Stimulated activated CD4-positive, alpha-beta T cell treated with anti-CD3 and anti-CD28 coated beads, Interleukin-4, amount 100 ng/mL, for 1 hour (primary cell): ENCODE results near the gene IL12B.
"Not testable (repeated sequence)": the region's sequence is repeated elsewhere in the genome, so short reads cannot be mapped to it uniquely, and the experiment has no call there.

Experiments
- DNase-seq: peaks from one replicate; pipeline ENCODE4 v3.0.0-alpha.2; 2020

Gene IL12B

DNA sequence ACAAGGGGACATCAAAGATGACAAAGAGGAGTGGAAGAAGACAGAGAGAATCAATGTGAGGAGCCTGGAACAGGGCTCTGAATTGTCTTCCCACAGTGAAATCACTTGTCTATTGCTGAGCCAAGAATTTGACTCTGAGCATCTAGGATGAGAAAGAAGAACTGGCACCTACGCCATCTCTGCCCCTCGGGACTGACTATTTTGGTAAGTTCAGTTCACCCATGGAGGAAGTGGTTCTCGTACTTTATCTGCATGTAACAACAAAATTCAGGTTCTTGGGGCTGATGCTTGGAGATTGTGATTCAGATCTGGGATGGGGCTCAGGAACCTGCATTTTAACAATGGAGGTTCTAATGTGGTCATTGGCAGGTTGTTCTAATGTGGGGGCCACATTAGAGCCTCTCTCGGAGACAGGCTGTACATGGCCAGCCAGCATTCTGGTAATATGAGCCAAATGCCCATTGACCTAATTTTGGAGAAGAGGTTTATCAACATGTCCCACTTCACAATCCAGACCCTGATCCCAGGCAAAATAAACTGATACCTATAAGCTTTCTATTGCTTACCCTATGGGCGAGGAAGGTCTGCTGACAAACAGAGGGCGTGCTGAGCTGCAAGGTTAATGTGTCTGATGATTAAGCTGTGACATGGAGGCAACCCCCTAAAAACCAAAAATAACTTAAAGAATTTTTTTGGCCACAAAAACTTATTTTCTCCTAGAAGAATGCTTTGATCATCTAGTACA is 2.7 kb upstream of the IL12B start:
- DNase-seq, result no peak

DNA sequence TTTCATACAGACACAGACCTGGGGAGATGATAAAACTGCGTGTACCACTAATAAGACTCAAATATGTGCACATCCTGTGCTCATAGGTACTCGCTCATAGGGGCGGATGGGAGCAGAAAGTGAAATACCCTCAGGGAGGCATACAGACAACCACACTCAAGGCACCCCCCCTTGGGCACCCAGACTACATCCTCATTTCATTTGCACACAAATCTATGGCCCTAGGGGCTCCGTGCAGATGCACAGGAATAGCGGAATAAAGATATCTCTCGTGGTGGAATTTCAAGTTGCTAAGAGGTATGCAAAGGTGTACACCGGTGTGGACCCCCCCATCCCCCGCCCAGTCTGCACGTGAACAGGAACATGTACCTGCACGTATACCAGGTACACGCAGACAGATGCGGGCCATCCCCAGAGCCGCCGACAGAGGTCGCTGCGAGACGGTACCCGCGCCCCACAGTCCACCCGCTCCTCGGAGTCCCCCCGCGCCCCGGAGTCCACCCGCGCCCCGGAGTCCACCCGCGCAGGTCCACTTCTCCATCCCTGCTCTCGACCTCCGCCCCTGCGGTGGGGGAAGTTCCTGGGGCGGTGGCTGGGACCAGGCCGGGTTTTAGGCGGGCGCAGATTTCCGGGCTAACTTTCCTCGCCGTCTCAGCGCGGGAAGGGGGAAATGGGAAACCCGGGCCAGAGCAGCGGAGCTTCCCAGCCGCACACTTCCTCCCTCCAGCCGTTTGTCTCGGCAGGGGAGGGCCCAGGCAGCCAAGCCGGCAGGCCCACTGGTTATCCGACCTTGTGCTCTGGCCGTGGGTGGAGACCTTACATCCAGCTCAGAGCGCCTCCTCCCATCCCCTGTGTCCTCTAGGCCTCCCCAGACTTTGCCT is 1.0 kb upstream of the IL12B start:
- peak; percentile 79 for DNase-seq

DNA sequence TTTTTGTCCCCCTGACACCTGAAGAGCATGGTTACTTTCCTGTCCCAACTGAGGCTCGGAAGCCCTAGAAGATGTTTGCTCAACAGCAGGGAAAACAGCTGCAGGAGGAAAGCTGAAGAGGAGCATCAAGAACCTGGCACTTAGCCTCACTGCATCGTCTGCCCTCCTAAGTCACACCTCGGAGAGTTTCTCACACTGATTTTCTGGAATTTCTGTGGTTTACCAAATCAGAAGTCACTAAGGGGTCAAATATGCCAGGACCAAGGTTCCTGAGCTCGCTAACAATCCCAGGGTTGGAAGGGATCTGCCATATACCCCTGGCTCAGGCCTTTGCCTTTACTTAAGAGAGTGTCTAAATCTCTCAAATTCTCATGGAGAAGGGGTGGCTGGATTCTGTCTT is 5.3 kb downstream of the IL12B start:
- no peak for DNase-seq

DNA sequence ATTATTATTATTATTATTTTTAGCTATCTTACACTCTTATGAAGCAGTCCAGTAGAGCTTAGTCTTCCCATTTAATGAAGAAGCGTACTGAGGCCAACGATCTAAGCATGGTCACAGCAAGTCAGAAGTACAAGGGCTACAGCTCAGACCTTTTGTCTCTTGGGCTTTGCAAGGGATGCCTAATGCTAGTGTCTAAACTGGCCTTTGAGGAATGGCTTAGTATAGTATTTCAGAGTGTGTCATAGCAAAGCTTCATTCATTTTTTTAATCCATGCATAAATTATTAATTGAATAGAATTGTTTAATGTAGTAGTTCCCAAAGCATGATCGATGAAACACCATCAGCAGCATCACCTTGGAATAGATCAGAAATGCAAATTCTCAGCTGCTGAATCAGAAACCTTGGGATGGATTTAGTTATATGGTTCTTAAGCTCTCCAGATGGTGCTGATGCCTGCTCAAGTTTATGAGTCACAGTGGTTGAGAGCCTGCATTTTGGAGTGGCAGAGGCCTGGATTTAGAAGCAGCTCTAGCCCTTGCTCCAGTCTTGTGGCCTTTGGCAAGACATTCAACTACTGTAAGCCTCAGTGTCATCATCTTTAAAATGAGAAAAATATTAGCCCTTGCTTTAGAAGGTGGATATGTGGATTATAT is 6.1 kb downstream of the IL12B start:
- DNase-seq, result no peak

DNA sequence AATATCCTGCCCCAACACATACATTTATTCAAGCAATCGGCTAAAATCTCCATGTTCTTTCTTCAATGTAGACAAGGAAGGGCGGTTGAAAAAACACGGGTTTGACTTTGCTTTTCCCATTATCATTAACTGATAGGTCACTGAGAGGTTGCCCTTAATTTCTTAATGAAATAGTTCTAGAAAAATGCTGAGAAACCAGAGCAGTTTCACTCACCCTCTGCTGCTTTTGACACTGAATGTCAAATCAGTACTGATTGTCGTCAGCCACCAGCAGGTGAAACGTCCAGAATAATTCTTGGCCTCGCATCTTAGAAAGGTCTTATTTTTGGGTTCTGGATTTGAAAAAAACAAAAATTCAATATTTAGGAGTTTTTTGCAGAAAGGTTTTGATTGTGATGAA is 8.1 kb downstream of the IL12B start:
- DNase-seq, result no peak

DNA sequence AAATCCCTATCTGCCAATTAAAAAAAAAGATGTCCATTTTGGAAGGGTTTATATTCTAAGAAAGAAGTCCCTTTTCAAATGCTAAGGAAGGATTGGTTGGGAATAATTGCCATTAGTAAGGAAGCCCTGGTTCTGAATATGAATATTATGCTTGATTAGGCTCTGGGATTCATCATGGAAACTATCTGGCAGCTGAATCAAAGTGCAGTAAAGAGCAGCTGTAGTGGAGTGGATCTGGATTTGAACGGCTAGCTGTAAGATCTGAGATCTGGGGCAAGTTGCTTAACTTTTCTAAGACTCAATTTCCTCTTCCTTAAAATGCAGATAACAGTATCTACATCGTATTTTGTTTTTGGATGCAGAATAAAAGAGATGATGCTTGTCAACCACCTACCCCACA is 10.5 kb downstream of the IL12B start:
- no peak for DNase-seq

DNA sequence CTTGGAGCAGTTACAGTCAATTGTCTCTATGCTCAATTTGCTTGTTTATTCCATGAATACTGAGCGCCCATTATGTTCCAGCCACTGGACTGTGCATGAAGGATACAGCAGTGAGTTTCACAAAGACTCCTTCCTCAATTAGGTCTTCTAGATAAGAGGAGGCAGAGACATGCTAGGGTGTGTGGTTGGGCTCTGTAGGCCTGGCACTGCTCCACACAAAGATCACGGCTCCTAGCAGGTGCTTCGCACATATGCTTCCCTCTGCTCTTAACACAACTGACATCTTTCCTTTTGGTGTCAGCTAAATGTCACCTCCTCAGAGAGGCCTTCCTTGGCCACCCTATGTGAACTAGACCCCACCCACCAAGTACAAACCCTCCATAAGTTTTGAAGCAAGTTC is 10.9 kb downstream of the IL12B start:
- no peak for DNase-seq

DNA sequence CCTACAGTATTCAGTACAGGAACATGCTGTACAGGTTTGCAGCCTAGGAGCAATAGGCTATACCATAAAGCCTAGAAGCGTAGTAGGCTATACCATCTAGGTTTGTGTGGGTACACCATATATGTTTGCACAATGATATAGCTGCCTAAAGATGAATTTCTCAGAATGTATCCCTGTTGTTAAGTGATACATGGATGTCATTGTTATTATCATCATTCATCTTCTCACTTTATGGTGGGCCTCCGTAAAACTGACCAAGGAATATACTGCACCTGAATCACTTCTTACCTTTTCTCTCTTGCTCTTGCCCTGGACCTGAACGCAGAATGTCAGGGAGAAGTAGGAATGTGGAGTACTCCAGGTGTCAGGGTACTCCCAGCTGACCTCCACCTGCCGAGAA is 11.8 kb downstream of the IL12B start:
- no peak for DNase-seq

DNA sequence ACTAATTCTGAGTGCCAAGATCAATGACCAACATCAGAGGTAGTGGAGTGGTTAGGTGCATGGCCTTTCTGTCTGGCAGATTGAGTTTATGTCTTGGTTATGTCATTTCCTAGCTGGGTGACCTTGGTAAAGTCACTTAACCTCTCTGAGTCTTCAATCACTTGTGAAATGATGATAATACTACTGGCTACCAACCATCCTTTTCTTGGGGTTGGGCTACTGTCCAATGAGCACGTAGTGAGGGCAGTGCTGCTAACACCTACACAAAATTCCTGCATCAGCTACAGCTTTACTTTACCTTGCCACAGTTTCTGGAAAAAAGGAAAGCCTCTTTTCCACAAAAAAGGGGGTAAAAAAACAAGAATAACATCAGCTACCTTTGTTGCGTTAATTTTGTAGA is 12.4 kb downstream of the IL12B start:
- no peak for DNase-seq

DNA sequence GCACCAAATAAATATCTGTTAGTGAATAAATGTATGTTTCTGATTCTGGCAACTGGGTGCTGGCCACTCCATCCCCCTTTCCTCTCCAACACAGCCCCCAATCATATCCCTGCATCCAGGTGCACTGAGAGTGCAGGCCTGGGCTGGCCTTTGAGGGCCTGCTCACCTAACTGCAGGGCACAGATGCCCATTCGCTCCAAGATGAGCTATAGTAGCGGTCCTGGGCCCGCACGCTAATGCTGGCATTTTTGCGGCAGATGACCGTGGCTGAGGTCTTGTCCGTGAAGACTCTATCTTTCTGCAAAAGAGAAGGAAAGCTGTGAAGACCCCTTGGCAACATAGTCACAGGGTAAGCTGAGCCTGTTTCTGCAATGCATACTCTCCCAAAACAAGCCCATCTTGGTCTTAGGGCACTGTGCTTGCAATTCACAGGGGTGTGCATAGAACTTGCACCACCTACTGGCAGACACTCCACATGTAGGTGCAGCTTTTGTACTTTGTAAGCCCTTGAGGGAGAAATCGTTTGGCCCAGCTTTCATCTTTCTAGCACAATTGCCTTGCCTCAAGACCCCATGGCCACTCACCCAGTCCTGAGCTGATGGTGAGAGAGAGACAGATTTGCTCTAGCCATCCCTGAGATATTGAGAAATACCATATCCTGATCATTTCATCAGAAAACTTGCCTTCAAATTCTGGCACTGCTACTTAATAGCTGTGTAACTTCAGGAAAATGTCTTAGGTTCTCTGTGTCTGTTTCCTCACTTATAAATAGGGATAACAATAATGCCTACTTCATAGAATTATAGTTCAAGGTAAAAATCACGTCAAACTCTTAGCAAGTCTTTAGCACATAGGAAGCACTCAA is 13.5 kb downstream of the IL12B start:
- peak; percentile 30 for DNase-seq

DNA sequence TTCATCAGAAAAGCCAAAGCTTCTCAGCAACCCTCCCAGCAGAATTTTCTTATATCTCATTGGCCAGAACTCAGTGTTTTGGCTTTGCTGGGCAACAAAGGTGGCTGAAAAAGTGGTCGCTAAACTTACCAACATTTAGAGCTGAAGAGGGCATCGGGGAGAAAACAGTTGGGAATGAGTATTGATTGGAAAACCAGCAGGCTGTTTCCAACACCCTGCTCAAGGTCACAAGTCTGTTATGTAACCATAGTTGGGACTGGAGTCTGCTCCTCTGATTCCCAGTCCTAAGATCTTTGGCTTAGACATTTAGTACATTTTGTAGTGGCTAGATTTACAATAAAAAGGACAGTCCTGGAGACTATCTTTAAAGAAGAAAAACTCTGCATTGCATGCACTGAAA is 17.1 kb downstream of the IL12B start:
- no peak for DNase-seq

DNA sequence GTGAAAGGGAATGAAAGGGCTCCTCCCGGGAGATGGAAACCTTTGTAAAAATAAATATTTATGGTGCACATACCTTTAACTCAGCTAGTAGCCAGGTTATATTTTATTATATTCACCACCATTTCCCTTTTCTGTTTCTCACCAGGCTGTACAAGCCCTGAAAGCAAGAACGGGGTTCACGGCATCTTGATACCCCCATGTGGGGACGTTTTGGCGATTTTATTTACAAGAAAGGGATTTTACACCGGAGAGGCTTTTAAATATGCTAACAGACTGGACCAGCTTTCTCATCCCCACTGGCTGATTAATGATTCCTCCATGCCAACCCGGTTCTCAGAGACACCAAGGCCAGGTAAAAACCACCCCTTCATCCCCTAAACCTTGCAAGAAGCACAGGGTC is 19.2 kb downstream of the IL12B start:
- DNase-seq, result no peak

DNA sequence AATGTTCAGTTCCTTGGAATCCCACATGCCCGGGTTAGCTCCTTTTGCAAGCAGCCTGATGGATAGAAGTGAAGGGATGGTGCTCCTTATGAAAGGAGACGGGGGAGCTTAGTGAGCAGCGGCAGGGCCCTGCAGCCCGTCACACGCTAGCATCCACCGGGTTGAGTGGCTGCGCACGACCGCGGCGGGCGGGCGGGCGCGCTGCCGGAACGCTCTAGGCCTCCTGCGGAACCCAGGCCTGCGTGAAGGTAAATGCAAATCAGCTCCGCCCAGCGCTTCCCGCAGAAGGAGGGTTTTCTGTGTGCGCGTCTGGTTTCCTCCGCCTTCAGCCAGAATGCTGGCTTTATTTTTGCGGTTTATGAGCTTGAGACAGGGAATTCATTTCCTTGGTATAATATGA is 19.8 kb downstream of the IL12B start:
- DNase-seq, result peak; percentile 45

DNA sequence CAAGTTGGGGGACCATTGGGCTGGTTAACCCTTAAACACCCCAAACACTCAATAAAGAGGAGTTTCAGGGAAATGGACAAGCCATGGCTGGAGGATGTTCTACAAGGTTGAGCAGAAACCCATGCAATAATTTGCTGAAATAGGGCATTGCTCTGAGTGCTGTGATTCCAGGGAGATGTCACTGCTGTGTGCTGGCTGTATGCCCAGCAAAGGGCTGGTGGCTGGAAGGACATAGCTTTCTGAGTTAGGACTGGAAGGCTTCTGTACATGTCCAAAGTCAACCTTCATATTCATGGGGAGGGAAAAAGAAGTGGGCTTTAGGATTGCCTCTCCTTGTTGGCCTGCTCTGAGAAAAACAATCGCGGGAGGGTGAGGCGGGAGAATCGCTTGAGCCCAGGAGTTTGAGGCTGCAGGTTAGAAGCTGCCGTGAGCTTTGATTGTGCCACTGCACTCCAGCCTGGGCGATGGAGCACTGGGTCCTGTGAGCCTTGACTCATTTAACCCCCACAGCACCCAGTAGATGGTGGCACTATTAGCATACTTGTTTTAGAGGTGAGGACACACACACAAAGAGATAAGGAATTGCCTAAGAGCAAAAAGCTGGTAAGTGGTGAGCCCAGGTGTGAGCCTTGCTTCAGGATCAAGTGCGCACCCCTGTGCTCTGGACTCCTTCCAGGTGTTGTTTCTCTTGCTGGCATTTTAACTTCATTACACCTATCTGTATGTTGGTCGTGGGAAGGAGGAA is 20.4 kb downstream of the IL12B start:
- no peak for DNase-seq

DNA sequence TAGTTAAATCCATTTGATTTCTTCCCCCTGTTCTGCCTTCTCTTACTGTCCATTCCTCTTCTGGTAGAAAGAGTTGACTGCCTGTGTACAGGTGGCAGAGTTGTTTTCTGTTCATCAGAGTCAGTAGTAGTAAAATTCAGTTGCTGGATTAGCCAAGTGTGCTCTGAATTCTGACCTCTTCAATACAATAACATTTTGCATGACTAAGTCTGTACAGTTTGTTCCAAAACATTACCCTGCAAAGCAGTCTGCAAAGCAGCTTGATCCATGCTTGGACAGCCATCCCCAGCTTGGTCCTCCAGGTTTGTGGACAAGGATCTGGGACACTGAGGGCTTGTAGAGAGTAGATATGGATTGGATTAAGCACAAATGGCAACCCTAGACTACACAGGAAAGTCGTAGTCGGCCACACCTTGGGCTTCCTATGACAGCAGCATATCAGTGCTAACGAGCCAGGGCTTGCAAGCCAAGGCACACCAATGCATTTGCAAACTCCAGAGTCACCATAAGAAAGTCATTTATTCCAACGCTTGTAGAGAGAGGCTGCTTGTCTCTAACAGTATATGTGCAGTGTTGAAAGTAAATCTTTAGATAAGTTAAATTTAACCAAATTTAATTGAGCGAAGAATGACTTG is 25.2 kb downstream of the IL12B start:
- no peak for DNase-seq

DNA sequence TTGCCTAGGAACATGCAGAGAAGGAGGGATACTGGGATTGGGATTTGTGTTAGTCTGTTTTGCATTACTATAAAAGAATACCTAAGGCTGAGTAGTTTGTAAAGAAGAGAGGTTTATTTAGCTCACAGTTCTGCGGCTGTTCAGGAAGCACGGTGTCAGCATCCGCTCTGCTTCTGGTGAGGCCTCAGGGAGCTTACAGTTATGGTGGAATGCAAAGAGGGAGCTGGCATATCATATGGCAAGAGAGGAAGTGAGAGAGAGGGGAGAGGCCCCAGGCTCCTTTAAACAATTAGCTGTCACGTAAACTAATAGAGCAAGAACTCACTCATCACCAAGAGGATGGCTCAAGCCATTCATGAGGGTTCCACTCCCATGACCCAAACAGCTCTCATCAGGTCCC is 27.0 kb downstream of the IL12B start:
- no peak for DNase-seq

DNA sequence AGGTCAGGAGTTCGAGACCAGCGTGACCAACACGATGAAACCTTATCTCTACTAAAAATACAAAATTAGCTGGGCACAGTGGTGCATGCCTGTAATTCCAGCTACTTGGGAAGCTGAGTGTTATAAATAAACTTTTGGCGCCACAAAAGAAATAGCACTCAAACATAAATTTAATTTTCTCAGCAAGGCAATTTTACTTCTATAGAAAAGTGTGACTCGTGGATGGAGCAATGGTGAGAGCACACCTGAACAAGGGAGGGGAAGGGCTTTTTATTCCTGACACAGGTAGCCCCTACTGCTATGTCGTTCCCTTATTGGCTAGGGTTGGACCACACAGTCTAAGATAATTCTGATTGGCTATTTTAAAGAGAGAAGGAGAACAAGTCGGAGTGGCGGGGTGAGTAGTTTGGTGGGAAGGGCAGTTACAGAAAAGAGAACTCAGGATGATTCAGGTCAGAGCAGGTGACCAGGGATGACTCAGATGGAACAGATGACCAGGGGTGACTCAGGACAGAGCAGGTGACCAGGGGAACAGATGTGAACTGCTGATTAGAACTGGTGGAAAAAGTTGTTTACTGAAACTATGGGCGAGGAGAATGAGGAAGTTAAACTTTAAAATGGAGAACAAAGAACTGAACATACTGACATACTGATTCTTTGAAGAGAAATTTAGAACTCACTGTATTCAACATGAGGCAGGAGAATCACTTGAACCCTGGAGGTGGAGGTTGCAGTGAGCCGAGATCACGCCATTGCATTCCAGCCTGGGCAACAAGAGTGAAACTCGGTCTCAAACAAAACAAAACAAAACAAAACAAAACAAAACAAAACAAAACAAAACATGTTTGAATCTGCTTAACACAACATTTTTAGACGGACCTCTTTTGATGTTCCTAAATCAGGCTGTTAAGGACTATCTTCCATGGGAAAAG is 28.1 kb downstream of the IL12B start:
- not testable (repeated sequence) for DNase-seq

DNA sequence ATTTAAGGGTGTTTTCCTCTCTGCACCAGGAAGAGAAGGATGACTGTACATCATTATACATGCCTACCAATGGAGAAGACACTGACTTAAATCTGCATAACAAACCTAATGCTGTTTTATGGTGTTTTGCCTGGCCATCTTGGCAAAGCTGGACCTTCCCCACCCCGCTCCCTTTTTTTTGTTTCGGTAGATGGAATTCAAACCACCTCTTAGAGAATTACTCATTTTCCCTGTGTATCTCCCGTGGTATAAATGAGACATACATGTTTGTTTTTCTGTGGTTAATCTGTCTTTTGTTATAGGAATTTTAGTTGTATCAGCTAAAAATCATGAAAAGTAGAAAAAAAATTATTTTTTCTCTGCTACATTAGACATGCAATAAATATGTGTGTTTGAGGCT is 28.8 kb downstream of the IL12B start:
- no peak for DNase-seq

DNA sequence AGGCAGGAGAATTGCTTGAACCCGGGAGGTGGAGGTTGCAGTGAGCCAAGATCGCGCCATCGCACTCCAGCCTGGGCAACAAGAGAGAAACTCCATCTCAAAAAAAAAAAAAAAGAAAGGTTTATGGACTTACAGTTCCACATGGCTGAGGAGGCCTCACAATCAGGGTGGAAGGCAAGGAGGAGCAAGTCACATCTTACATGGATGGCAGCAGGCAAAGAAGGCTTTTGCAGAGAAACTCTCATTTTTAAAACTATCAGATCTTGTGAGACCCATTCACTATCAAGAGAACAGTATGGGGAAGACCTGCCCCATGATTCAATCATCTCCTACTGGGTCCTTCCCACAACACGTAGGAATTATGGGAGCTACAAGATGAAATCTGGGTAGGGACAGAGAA is 33.0 kb downstream of the IL12B start:
- not testable (repeated sequence) for DNase-seq

DNA sequence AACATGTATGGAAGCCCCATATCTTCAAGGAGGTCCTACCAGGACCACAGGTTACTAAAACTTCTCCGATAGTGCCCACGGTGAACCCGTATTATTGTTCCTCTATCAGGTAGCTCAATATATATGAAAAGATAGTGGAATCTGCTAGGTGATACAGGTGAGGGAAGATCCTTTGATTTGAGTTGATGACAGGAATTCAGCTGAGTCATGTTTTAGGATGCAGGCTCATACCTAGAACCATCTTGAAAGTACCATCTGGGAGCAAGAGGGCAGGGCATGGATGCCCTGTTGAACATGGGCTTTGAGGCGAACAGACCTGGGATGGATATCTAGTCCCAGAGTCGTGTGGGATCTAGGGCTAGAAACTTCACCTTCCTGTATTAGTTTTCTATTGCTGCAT is 35.4 kb downstream of the IL12B start:
- no peak for DNase-seq
